Measurements from ENCODE around the gene RNF175. TPM values are rescaled to one million over a fixed set of nuclear protein-coding genes. Genes with fewer than 3 reads are reported as not detected.

The RNF175 gene
- total RNA-seq (0.19 TPM), polyA plus RNA-seq (0.14 TPM)
- long read RNA-seq, donor 1 = 0 reads
- long read RNA-seq, donor 2 = 0 reads
- long read RNA-seq, donor 3 = 0 reads
- long read RNA-seq, donor 4 = 0 reads
- long read RNA-seq, donor 5 = 0 reads
- long read RNA-seq, donor 6 = 0 reads
- long read RNA-seq, donor 7 = 0 reads
- long read RNA-seq, donor 8 = 0 reads
- long read RNA-seq, donor 9 = 0 reads
- long read RNA-seq, donor 10 = 0 reads

DNA sequence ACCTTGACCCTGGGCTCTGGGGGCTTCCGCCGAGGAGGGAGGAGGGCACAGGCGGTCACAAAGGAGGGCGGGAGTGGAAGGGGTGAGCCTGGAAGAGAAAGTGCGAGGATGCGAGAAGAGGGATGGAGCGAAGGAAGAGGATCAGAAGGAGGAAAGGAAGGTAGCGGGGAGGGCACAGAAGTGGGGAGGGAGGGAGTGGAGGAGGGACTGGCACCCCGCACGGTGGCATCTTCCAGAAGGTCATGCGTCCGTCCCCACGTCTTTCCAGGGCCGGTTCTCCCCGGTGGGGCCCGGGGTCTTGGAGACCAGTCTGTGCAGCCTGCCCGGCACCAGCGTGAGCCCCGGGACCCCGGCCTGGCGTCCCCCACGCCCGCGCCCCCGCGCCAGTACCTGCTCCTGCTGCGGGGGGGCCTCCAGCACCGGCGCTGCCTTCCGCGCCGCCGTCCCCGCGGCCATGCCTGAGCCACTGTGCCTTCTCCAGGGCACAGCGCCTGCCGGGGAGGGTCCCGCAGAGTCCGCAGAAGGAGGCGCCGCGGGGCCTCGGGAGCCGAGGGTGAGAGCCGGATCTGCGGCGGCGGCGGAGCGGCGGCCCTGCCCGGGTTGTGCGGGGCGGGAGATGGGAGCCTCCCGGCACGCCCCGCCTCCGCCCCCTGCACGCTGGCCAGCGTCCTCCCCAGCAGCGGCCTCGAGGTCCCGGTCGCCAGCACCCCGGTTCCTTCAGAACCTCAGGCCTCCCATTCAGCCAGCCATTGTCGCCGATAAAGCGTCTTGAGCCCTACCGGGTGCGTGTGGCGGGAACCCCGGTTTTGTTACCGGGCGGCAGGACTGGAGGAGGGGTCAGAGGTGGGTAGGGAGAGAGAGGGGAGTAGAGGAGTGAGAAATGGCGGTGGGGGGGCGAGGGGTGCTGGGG is at the start of gene RNF175:
Gene RNF175 (minus strand): TSS at position 618 of the 910 bp plus-strand sequence. CDS start 162 bp downstream, at position 456.
- peak in 1 of 9 donors; percentile 23 for DNase-seq (ENCODE audit: low read depth in 6 of 9, low spot score in 9 of 9)
- WGBS = 13% methylated on average over 76 of the region's 76 CpGs
- Histone ChIP-seq H3K27me3 (ENCODE audit: control insufficient read depth in 2 of 2, insufficient read depth in 1 of 2, low read length in 1 of 2) (peaks cover 13 to 52% of the 10 kb centered on the region in 2 donors), H3K27ac (ENCODE audit: low read depth in 1 of 2, low read length in 1 of 2) (no peak within 1 kb of the TSS), H3K9me3 (ENCODE audit: control insufficient read depth in 2 of 2, insufficient read depth in 1 of 2, low read length in 1 of 2) (peaks cover 0 to 4% of the 10 kb centered on the region in 2 donors), H3K36me3 (ENCODE audit: control insufficient read depth in 2 of 2, insufficient read depth in 2 of 2, low read length in 1 of 2) (no peaks in the 10 kb centered on the region), H3K4me1 (ENCODE audit: control insufficient read depth in 2 of 2, insufficient read depth in 2 of 2, low read length in 2 of 2) (peaks cover 2 to 3% of the 10 kb centered on the region in 2 donors), H3K4me3 (ENCODE audit: low read length in 2 of 2) (peak within 1 kb of the TSS; percentile 21 to 36)

DNA sequence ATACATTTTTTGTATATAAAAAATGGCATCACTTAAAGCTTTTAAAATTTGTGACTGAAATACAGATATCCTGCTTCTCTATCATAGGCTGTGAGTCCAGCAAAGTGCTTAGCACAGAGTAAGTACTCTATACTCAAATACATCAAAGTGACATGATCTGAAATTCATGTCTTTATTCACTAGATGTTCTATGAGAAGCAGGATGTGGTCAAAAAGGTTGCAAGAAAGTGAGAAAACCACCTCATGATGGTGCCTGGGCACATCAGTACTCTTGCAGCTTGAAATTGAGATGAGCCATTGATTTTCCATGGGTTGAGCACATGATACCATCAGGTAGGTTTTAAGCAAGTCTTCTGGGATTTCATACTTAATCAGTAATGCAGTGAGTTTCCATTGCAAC is 49.5 kb upstream of the RNF175 start:
- Histone ChIP-seq H3K27me3 (ENCODE audit: control insufficient read depth in 2 of 2, insufficient read depth in 1 of 2, low read length in 1 of 2) (no peaks in the 10 kb centered on the region), H3K4me3 (ENCODE audit: low read length in 2 of 2) (no peak overlapping the region), H3K36me3 (ENCODE audit: control insufficient read depth in 2 of 2, insufficient read depth in 2 of 2, low read length in 1 of 2) (no peaks in the 10 kb centered on the region), H3K27ac (ENCODE audit: low read depth in 1 of 2, low read length in 1 of 2) (no peak overlapping the region), H3K9me3 (ENCODE audit: control insufficient read depth in 2 of 2, insufficient read depth in 1 of 2, low read length in 1 of 2) (peaks cover 0 to 8% of the 10 kb centered on the region in 2 donors), H3K4me1 (ENCODE audit: control insufficient read depth in 2 of 2, insufficient read depth in 2 of 2, low read length in 2 of 2) (no peaks in the 10 kb centered on the region)
- peak in 4 of 9 donors; percentile 13 to 63 (median 22) for DNase-seq (ENCODE audit: low read depth in 6 of 9, low spot score in 9 of 9)

DNA sequence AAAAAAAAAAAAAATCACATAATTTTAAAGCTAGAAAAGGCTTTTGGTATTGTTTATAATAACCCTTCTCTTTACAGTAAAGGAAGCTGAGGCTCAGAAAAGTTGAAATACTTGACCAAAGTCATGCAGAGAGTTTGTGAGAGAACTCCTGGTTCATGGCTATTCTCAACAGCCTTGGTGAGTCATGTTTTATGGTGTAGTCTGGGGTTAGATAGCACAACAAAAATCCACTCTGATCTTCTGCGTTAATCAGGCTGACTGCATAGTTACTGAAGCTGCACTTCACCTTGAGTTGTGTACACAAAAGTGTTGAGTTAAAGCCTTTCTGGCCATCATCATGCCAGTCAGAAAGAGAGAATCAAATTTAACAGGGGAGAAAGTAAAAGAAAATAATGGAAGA is 48.4 kb upstream of the RNF175 start:
- no peaks in the 10 kb centered on the region for H3K27me3 ChIP-seq (ENCODE audit: control insufficient read depth in 2 of 2, insufficient read depth in 1 of 2, low read length in 1 of 2)
- no peaks in the 10 kb centered on the region for H3K36me3 ChIP-seq (ENCODE audit: control insufficient read depth in 2 of 2, insufficient read depth in 2 of 2, low read length in 1 of 2)
- H3K4me3 ChIP-seq (ENCODE audit: low read length in 2 of 2) = no peak overlapping the region
- 94% methylated on average over 1 of the region's 1 CpG for WGBS
- H3K27ac ChIP-seq (ENCODE audit: low read depth in 1 of 2, low read length in 1 of 2) = no peak overlapping the region
- no peaks in the 10 kb centered on the region for H3K4me1 ChIP-seq (ENCODE audit: control insufficient read depth in 2 of 2, insufficient read depth in 2 of 2, low read length in 2 of 2)
- no peak for DNase-seq (ENCODE audit: low read depth in 6 of 9, low spot score in 9 of 9)
- peaks cover 0 to 8% of the 10 kb centered on the region in 2 donors for H3K9me3 ChIP-seq (ENCODE audit: control insufficient read depth in 2 of 2, insufficient read depth in 1 of 2, low read length in 1 of 2)

DNA sequence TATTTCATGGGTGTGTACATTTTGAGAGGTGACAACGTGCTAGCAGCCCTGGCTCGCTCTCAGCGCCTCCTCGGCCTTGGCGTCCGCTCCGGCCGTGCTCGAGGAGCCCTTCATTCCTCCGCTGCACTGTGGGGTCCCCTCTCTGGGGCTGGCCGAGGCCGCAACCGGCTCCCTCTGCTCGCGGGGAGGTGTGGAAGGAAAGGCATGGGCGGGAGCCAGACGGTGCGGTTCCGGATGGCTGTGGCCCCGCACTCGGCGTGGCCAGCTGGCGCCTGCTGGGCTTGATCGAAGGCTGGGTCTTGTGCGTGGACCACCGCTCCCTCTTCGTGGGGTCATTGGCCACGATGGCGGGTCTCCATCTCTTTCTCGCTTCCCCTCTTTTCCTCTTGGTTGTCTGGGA is 46.2 kb upstream of the RNF175 start:
- 94% methylated on average over 30 of the region's 30 CpGs for WGBS
- Histone ChIP-seq H3K27ac (ENCODE audit: low read depth in 1 of 2, low read length in 1 of 2) (no peak overlapping the region), H3K27me3 (ENCODE audit: control insufficient read depth in 2 of 2, insufficient read depth in 1 of 2, low read length in 1 of 2) (no peaks in the 10 kb centered on the region), H3K4me3 (ENCODE audit: low read length in 2 of 2) (no peak overlapping the region), H3K4me1 (ENCODE audit: control insufficient read depth in 2 of 2, insufficient read depth in 2 of 2, low read length in 2 of 2) (no peaks in the 10 kb centered on the region), H3K9me3 (ENCODE audit: control insufficient read depth in 2 of 2, insufficient read depth in 1 of 2, low read length in 1 of 2) (peaks cover 0 to 8% of the 10 kb centered on the region in 2 donors), H3K36me3 (ENCODE audit: control insufficient read depth in 2 of 2, insufficient read depth in 2 of 2, low read length in 1 of 2) (no peaks in the 10 kb centered on the region)
- DNase-seq (ENCODE audit: low read depth in 6 of 9, low spot score in 9 of 9) = no peak

DNA sequence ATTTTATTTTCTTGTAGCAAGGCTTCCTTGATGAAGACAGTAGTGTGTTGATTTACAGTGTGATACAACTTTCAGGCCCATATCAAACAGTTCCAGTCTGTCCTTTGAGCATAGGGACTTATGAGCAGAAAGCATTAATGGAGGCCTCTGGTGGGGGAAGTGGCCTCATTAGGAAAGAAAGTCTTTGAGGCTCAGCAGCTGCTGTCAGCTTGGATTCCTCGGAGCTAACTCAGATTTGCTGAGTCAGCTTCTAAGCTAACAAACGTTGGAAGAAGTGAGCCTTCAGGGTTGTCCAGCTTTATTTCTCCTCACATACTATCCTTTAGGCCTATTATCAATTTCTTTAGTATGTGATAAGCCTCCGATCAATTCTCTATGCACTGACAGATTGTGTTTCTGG is 44.9 kb upstream of the RNF175 start:
- Histone ChIP-seq H3K27ac (ENCODE audit: low read depth in 1 of 2, low read length in 1 of 2) (no peak overlapping the region), H3K4me3 (ENCODE audit: low read length in 2 of 2) (no peak overlapping the region), H3K36me3 (ENCODE audit: control insufficient read depth in 2 of 2, insufficient read depth in 2 of 2, low read length in 1 of 2) (no peaks in the 10 kb centered on the region), H3K27me3 (ENCODE audit: control insufficient read depth in 2 of 2, insufficient read depth in 1 of 2, low read length in 1 of 2) (peaks cover 0 to 3% of the 10 kb centered on the region in 2 donors), H3K4me1 (ENCODE audit: control insufficient read depth in 2 of 2, insufficient read depth in 2 of 2, low read length in 2 of 2) (no peaks in the 10 kb centered on the region), H3K9me3 (ENCODE audit: control insufficient read depth in 2 of 2, insufficient read depth in 1 of 2, low read length in 1 of 2) (peaks cover 0 to 8% of the 10 kb centered on the region in 2 donors)
- DNase-seq (ENCODE audit: low read depth in 6 of 9, low spot score in 9 of 9) = no peak
- 34% methylated on average over 3 of the region's 3 CpGs for WGBS

DNA sequence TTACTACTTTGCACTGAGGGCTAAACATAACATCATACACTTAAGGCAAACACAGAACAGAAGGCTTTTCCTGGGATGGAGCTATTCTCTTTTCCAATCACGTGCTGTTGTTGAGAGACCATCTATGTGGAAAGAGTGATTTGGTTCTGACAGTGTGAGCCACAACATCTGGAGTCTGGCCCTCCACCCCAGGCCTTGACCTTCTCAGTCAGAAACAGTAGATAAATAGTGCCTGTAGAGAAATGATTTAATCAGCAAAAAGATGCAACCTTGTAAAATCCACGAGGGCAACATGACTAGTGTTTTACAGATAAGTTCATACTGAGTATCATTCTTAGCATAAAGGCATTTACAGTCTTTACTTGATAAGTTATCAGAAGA is 39.9 kb upstream of the RNF175 start:
- Histone ChIP-seq H3K27ac (ENCODE audit: low read depth in 1 of 2, low read length in 1 of 2) (no peak overlapping the region), H3K36me3 (ENCODE audit: control insufficient read depth in 2 of 2, insufficient read depth in 2 of 2, low read length in 1 of 2) (no peaks in the 10 kb centered on the region), H3K27me3 (ENCODE audit: control insufficient read depth in 2 of 2, insufficient read depth in 1 of 2, low read length in 1 of 2) (peaks cover 0 to 32% of the 10 kb centered on the region in 2 donors), H3K9me3 (ENCODE audit: control insufficient read depth in 2 of 2, insufficient read depth in 1 of 2, low read length in 1 of 2) (no peaks in the 10 kb centered on the region), H3K4me1 (ENCODE audit: control insufficient read depth in 2 of 2, insufficient read depth in 2 of 2, low read length in 2 of 2) (no peaks in the 10 kb centered on the region), H3K4me3 (ENCODE audit: low read length in 2 of 2) (no peak overlapping the region)
- 82% methylated on average over 2 of the region's 2 CpGs for WGBS
- no peak for DNase-seq (ENCODE audit: low read depth in 6 of 9, low spot score in 9 of 9)

DNA sequence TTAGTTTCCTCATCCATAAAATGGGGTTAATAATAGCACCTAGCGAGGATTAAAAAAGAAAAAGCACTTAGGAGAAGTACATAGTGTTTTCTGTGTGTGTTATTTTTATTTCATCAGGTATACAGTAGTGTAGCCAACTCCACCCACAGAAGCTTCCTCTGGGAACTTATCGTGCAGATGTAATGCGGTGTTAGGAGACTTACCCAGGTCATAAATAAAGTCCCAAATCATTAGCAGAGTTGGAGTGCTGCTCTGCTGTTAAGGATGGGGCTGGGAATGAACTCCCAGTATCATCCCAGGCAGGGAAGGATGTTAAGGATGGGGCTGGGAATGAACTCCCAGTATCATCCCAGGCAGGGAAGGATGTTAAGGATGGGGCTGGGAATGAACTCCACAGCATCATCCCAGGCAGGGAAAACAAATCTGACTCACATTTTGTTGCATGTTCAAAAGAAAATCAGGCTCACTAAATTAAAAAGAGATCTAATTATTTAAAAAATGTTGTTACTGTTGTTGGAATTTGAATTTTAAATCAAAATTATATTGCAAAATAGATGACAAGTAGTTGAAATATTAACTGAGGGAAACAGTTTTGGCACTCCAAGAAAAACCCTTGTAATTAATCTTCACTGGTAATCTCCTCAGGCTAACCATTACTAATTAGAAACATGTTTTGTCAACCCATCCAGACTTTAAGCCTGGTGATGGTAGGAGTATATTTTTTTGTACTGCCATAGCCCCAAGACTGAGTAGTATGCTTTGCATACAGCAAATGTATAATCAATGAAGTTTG is 39.3 kb upstream of the RNF175 start:
- H3K4me1 ChIP-seq (ENCODE audit: control insufficient read depth in 2 of 2, insufficient read depth in 2 of 2, low read length in 2 of 2) = no peaks in the 10 kb centered on the region
- H3K9me3 ChIP-seq (ENCODE audit: control insufficient read depth in 2 of 2, insufficient read depth in 1 of 2, low read length in 1 of 2) = no peaks in the 10 kb centered on the region
- no peaks in the 10 kb centered on the region for H3K36me3 ChIP-seq (ENCODE audit: control insufficient read depth in 2 of 2, insufficient read depth in 2 of 2, low read length in 1 of 2)
- H3K27ac ChIP-seq (ENCODE audit: low read depth in 1 of 2, low read length in 1 of 2) = no peak overlapping the region
- H3K27me3 ChIP-seq (ENCODE audit: control insufficient read depth in 2 of 2, insufficient read depth in 1 of 2, low read length in 1 of 2) = peaks cover 2 to 38% of the 10 kb centered on the region in 2 donors
- DNase-seq (ENCODE audit: low read depth in 6 of 9, low spot score in 9 of 9) = no peak
- no peak overlapping the region for H3K4me3 ChIP-seq (ENCODE audit: low read length in 2 of 2)
- 75% methylated on average over 3 of the region's 3 CpGs for WGBS

DNA sequence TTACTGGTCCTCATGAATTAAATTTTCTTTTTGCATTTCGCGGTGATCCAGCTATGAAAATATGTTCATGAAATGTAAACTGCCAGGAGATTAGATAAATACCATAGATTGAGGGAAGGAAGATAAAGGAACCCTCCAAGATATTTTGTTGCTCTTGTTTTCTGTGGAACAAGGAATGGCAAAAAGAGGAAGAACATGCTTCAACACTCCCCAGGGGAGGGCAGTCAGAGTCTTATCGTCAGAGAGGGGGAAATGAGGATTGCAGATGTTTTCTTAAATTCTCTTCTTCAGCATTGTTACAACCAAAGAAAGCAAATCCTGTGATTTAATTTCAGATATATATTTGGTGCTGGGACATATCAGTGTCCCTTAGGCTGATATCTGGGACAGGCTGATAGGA is 38.6 kb upstream of the RNF175 start:
- WGBS = 62% methylated on average over 3 of the region's 3 CpGs
- no peak for DNase-seq (ENCODE audit: low read depth in 6 of 9, low spot score in 9 of 9)
- no peak overlapping the region for H3K4me3 ChIP-seq (ENCODE audit: low read length in 2 of 2)
- no peaks in the 10 kb centered on the region for H3K9me3 ChIP-seq (ENCODE audit: control insufficient read depth in 2 of 2, insufficient read depth in 1 of 2, low read length in 1 of 2)
- H3K27ac ChIP-seq (ENCODE audit: low read depth in 1 of 2, low read length in 1 of 2) = no peak overlapping the region
- peaks cover 5 to 45% of the 10 kb centered on the region in 2 donors for H3K27me3 ChIP-seq (ENCODE audit: control insufficient read depth in 2 of 2, insufficient read depth in 1 of 2, low read length in 1 of 2)
- H3K36me3 ChIP-seq (ENCODE audit: control insufficient read depth in 2 of 2, insufficient read depth in 2 of 2, low read length in 1 of 2) = no peaks in the 10 kb centered on the region
- H3K4me1 ChIP-seq (ENCODE audit: control insufficient read depth in 2 of 2, insufficient read depth in 2 of 2, low read length in 2 of 2) = no peaks in the 10 kb centered on the region
